Measurements from ENCODE around the gene ADORA1. TPM values are rescaled to one million over a fixed set of nuclear protein-coding genes. Genes with fewer than 3 reads are reported as not detected.

ADORA1 gene
- 0.17 TPM in 1 of 2 replicates, not detected in the other for total RNA-seq (2014; rRNA removed; shearing (Covaris generic))
- not detected in 2 replicates for polyA plus RNA-seq (2014; cell fraction: nucleus; rRNA removed)

GRCh38 chr1:203127666-203128430, at the start of gene ADORA1:
Gene ADORA1 (plus strand): TSS chr1:203127726. CDS start chr1:203128842, 1,116 bp downstream.
- DNase-seq (ENCODE audit: extremely low read depth, low read depth) = no peak

GRCh38 chr1:203077956-203078355, 49.6 kb upstream of the ADORA1 start:
- DNase-seq (ENCODE audit: extremely low read depth, low read depth) = no peak

GRCh38 chr1:203078478-203078877, 49.0 kb upstream of the ADORA1 start:
- no peak for DNase-seq (ENCODE audit: extremely low read depth, low read depth)

- no peak for DNase-seq (ENCODE audit: extremely low read depth, low read depth)
Measured at GRCh38 chr1:203080456-203080855, 47.1 kb upstream of the ADORA1 start.

- no peak for DNase-seq (ENCODE audit: extremely low read depth, low read depth)
Measured at GRCh38 chr1:203081465-203082230, 45.9 kb upstream of the ADORA1 start.

- no peak for DNase-seq (ENCODE audit: extremely low read depth, low read depth)
Measured at GRCh38 chr1:203082231-203082505, 45.4 kb upstream of the ADORA1 start.

- no peak for DNase-seq (ENCODE audit: extremely low read depth, low read depth)
Measured at GRCh38 chr1:203082571-203083462, 44.7 kb upstream of the ADORA1 start.

GRCh38 chr1:203083463-203083921, 44.0 kb upstream of the ADORA1 start:
- no peak for DNase-seq (ENCODE audit: extremely low read depth, low read depth)

GRCh38 chr1:203084588-203085527, 42.7 kb upstream of the ADORA1 start:
- no peak for DNase-seq (ENCODE audit: extremely low read depth, low read depth)

- no peak for DNase-seq (ENCODE audit: extremely low read depth, low read depth)
Measured at GRCh38 chr1:203085528-203086406, 41.8 kb upstream of the ADORA1 start, which contains the start of gene MYOG. Gene MYOG (minus strand): TSS chr1:203086012. CDS start chr1:203085961, 51 bp downstream.

GRCh38 chr1:203086992-203087763, 40.3 kb upstream of the ADORA1 start:
- no peak for DNase-seq (ENCODE audit: extremely low read depth, low read depth)

GRCh38 chr1:203088441-203088840, 39.1 kb upstream of the ADORA1 start:
- DNase-seq (ENCODE audit: extremely low read depth, low read depth) = no peak

- no peak for DNase-seq (ENCODE audit: extremely low read depth, low read depth)
Measured at GRCh38 chr1:203089001-203089650, 38.4 kb upstream of the ADORA1 start.

GRCh38 chr1:203089651-203090045, 37.9 kb upstream of the ADORA1 start:
- no peak for DNase-seq (ENCODE audit: extremely low read depth, low read depth)

- DNase-seq (ENCODE audit: extremely low read depth, low read depth) = no peak
Measured at GRCh38 chr1:203090421-203091198, 36.9 kb upstream of the ADORA1 start.

GRCh38 chr1:203091199-203091477, 36.4 kb upstream of the ADORA1 start:
- no peak for DNase-seq (ENCODE audit: extremely low read depth, low read depth)
